DND-41 (cell line): ENCODE data around the gene FBXW2.

Source experiments
- EZH2 ChIP-seq: IDR thresholded peaks from 3 replicates; pipeline ENCODE4 v1.6.1; 2012; ENCODE audit warnings: borderline replicate concordance, low read depth, mild to moderate bottlenecking, moderate library complexity, low read length, inconsistent platforms; ENCODE audit not compliant: severe bottlenecking
- TF ChIP-seq, protein P1 (sequence below): IDR thresholded peaks from 2 replicates; pipeline ENCODE4 v1.5.1; 2012; ENCODE audit warnings: borderline replicate concordance, low read length, moderate library complexity, mild to moderate bottlenecking; ENCODE audit not compliant: poor library complexity, severe bottlenecking; ENCODE audit errors: extremely low read depth

DNA sequence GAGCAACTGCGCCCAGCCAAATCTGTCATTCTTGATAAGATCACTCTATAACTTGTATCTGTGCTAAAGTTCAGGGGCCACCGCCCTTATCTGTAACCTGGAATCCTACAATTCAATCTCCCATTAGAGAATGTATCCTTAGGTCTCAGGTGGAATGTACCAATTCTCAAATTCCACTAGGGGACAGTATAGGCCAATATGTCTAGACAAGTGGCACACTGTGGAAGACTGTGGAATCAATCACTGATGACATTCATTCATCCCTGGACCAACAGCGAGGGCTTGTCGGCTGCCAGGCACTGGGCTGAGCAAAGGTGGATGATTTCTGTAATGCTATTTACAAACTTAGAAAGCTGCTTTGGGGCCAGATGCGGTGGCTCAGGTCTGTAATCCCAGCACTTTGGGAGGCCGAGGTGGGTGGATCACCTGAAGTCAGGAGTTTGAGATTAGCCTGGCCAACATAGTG, 50.2 kb downstream of the FBXW2 start:
- TF ChIP-seq, protein P1, sequence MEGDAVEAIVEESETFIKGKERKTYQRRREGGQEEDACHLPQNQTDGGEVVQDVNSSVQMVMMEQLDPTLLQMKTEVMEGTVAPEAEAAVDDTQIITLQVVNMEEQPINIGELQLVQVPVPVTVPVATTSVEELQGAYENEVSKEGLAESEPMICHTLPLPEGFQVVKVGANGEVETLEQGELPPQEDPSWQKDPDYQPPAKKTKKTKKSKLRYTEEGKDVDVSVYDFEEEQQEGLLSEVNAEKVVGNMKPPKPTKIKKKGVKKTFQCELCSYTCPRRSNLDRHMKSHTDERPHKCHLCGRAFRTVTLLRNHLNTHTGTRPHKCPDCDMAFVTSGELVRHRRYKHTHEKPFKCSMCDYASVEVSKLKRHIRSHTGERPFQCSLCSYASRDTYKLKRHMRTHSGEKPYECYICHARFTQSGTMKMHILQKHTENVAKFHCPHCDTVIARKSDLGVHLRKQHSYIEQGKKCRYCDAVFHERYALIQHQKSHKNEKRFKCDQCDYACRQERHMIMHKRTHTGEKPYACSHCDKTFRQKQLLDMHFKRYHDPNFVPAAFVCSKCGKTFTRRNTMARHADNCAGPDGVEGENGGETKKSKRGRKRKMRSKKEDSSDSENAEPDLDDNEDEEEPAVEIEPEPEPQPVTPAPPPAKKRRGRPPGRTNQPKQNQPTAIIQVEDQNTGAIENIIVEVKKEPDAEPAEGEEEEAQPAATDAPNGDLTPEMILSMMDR = peak; percentile 74
- no peak for TF ChIP-seq EZH2
